Measurements from ENCODE around the gene NENF.

The NENF gene

DNA sequence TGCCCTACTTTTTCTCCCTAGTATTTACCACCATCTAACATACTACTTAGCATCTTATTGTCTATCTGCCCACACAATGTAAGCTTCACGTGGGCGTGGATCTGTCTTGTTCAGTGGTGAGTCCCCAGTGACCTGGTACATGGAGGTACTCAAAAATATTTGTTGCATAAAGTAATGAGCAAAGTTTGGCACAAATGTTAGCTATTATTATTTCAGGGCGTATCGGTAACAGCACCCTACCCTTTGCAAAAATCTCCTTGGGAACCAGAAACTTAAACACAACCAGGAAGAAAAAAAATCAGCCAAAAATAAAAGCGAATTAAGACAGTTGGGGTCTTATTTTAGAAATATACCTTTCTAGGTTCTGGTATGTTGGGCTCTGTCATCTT, 454 bp upstream of the NENF start:
- DNase-seq: no peak

- DNase-seq: no peak
These were observed 1.1 kb downstream of the NENF start for GRCh38 chr1:212433577-212434462.

GRCh38 chr1:212434992-212435391, 2.3 kb downstream of the NENF start:
- DNase-seq: no peak

DNA sequence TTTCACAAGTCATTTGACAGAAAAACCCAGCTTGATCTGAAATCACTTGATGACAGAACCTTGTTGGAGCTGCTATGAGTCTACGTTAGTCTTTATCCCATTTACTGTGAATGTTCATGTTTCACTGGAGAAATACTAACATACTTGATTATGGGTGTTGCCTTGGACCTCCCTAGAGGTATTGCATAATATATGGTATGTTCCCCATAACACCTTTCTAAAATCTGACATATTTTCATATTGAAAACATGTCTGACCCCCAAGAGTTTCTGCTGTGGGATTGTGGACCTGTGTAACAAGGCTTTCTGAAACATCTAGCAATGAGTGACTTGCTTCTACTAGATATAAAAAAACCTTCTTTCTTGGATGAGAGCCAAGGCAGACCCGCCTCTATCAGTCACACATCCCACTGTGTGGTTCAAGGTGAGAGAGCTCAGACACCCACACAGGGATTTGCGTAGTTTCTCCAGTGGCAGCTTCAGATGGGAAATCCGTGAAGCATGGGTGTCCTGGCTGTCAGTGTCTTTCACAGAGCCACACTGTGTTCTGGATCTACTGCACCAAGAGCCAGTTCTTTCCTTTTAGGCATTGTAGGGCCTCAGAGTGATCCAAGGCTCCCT, 4.6 kb downstream of the NENF start:
- DNase-seq: no peak

- no peak for DNase-seq
These were observed 6.1 kb downstream of the NENF start for GRCh38 chr1:212438831-212439237.

DNA sequence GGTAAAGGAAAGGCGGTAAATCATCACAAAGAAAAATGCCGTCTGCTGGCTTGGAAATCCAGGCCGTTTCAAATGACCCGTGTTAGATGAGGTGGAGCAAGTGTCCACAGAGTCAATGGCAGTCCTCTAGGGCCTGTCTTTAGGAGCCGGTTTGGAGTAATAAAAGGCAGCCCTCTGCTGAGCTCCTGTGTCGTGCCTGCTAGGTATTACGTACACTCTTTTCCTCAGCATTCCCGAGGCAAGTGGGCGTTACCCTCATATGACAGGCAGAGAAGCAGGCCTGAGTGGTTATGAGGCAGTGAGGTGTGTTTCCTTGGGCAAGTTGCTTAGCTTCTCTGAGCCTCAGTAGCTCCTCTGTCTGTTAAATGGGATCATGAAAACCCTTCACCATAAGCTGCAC, 7.7 kb downstream of the NENF start:
- no peak for DNase-seq

DNA sequence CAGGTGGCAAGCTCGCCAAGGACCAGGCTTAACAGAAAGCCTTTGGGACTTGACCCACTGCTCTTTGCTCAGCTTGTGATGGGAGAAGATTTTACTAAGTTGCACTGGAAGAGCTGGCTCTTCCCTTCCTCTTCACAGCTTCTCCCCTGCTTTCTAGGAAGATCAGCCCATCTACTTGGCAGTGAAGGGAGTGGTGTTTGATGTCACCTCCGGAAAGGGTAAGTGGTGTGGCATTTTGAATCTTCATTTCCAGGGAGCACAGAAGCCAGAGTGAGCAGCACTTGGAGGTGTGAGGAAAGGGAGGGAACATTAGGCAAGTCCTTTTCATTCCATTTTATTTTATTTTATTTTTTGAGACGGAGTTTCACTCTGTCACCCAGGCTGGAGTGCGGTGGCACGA, 9.7 kb downstream of the NENF start:
- no peak for DNase-seq

- DNase-seq: no peak
These were observed 13.6 kb downstream of the NENF start for GRCh38 chr1:212446333-212446732.

- no peak for DNase-seq
These were observed 14.8 kb downstream of the NENF start for GRCh38 chr1:212447478-212447877.

GRCh38 chr1:212450331-212450881, 17.7 kb downstream of the NENF start:
- no peak for DNase-seq

GRCh38 chr1:212451416-212452322, 18.9 kb downstream of the NENF start:
- DNase-seq: no peak

DNA sequence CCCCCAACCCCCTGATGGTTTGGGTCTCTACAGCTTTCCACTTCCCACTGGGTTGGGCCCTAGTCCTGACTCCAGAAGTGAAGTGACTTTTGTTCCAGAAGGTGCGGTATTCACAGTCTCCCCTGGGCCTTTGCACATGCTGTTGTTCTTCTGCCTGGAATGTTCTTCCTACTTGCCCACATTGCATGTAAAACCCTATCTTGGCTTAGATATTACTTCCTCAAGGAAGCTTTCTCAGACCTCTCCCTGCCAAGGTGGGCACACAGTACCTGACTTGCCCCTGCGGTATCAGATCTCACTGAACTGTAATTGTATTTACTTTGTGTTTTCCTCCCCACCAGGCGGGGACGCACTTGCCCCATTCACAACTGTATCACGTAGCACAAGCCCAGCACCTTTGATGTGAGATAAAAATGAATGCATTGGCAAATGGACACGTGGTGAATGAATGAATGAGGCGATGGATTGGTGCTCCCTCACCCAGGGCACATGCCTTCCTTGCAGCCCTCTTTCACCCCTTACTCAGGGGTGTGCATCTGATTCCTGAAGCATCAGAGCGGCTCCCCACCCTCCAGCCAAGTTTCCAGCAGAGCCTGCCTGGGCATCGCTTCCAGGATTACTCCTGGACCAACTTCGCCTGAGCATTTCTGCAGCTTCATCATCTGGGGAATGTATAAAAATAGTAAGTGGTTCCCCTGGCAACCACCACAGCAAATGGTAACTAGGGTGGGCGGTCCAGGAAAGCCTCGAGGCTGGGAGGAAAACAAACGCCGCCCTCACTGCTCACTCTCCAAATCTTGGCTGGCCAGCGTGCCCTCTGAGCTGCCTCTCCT, 19.8 kb downstream of the NENF start:
- DNase-seq: no peak

GRCh38 chr1:212453156-212453857, 20.6 kb downstream of the NENF start:
- no peak for DNase-seq

GRCh38 chr1:212454741-212455140, 22.0 kb downstream of the NENF start:
- DNase-seq: no peak

DNA sequence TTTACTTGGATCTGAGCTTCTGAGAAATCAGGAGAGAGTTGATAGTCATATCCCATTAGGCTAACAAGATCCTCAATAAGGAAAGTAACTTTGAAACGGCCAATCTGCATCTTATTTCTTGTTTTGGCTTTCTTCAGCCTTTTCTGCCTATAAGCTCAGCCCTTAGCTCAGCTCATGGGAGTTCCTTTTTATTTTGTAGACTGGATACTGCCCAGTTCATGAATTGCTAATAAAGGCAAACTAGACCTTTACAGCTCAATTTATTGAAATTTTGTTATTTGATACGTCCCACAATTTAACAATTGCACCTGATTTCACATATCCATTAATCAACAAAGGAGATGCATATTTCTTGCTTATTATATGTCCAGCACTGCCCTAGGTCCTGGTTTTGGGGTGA, 22.7 kb downstream of the NENF start:
- DNase-seq: no peak

DNA sequence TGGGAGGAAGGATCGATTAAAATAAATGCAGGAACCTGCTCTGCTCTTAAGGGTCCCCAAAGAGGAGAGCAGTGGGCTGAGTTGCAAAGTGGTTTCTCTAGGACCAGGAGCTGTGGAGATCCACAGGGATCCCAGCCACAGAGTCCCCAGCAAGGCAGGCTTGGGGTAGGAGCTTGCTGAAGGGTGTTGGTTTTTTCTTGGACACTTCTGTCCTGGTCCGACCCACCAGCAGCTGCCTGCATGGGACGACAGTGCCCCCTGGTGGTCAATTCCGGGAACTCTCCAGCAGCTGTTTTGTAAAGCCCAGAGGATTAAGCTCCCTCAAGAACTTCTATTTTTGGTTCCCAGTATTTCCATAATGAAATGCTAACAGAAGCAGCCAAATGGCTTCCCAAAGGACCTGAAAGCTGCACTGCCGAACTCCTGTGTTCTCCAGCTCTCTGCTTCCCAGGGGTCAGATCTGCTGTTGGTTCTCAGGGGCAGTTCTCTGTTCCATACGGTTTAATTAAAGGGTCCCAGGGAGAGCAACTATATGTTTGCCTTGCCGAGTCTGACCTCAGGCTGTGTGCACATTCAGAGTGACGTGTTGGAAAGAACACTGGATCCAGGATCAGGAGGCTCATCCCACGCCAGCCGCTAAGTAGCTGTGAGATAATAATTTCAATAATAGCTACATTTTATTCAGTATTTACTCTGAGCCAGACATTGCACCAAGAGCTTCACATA, 23.2 kb downstream of the NENF start:
- peak; percentile 74 for DNase-seq

DNA sequence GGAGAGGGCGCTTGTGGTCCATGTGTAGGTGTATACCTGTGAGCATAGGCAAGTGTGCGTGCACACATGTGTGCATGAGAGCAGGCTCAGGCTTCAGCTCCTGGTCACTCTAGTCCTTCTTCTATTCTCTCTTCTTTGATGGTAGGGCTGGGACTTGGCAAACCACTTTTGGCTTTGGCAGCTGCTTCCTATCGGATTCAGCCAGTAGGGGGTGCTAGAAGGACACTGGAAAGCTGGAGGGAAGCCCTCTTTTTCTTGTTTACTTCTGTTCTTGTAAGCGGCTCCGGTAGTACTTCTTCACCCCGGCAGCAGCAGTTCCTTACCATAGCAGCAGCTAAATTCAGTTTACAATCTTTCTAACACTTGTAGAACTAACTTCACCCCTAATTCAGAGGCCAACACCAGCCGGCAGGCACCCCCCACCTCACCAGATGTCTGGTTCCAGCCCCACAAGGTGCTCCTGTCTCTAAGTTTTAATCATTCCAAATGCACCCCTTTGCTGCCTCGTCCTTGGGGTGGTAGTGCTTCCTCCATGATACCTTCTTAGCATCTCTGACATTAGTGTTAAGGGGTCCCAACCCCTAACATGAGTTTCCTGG, 25.1 kb downstream of the NENF start:
- DNase-seq: peak; percentile 38

GRCh38 chr1:212458817-212459216, 26.1 kb downstream of the NENF start:
- no peak for DNase-seq

- DNase-seq: no peak
These were observed 26.9 kb downstream of the NENF start for GRCh38 chr1:212459656-212460055.

- DNase-seq: no peak
These were observed 27.7 kb downstream of the NENF start for GRCh38 chr1:212460376-212460775.

Data from CD4-positive, alpha-beta T cell treated with Interleukin-15 for 1 hour (primary cell).